Naive B cell (primary cell): Measurements from ENCODE around the gene MNX1. TPM values are rescaled to one million over a fixed set of nuclear protein-coding genes. Genes with fewer than 3 reads are reported as not detected.

Experiments used
- ATAC-seq, 2 donors: fragments of 150-1000 bp; cut with Tn5 transposase; 2 replicates each; pipeline ENCODE4 v1.10.0; 2021; ENCODE audit warnings: low read depth in 2 of 2, mild to moderate bottlenecking in 2 of 2, moderate library complexity in 2 of 2
- DNase-seq: peaks from one replicate; pipeline ENCODE4 v3.0.0; 2022
- H3K27ac Mint-ChIP-seq, 6 donors: one replicate each; pipeline ENCODE4 v1.8.0; 2020 to 2022; ENCODE audit warnings: mild to moderate bottlenecking in 6 of 6, mixed read lengths in 6 of 6, moderate library complexity in 5 of 6, inconsistent platforms in 2 of 6
- H3K27me3 Mint-ChIP-seq, 3 donors: one replicate each; pipeline ENCODE4 v1.8.0; 2021 to 2022; ENCODE audit warnings: mixed read lengths in 3 of 3, mild to moderate bottlenecking in 1 of 3
- H3K36me3 Mint-ChIP-seq, 2 donors: one replicate each; pipeline ENCODE4 v1.8.0; 2020 to 2022; ENCODE audit warnings: mixed read lengths in 2 of 2, inconsistent platforms in 1 of 2, mild to moderate bottlenecking in 1 of 2
- H3K4me1 Mint-ChIP-seq, 3 donors: one replicate each; pipeline ENCODE4 v1.8.0; 2020 to 2022; ENCODE audit warnings: mixed read lengths in 3 of 3, inconsistent platforms in 1 of 3, mild to moderate bottlenecking in 1 of 3, moderate library complexity in 1 of 3
- H3K4me3 Mint-ChIP-seq, 8 donors: one replicate each; pipeline ENCODE4 v1.8.0; 2020 to 2022; ENCODE audit warnings: mild to moderate bottlenecking in 8 of 8, mixed read lengths in 8 of 8, moderate library complexity in 8 of 8, inconsistent platforms in 2 of 8
- H3K9me3 Mint-ChIP-seq, 7 donors: one replicate each; pipeline ENCODE4 v1.8.0; 2020 to 2022; ENCODE audit warnings: mixed read lengths in 7 of 7, mild to moderate bottlenecking in 5 of 7, inconsistent platforms in 2 of 7, moderate library complexity in 1 of 7
- polyA plus RNA-seq, 6 donors: library from polyadenylated mRNA; unstranded; fragments of 300-500 nt; fragmentation: Illumina TruSeq; gene quantifications; one replicate each; pipeline ENCODE4 v1.2.3, GENCODE V29; 2021; ENCODE audit warnings: low read depth in 6 of 6

The MNX1 gene
- polyA plus RNA-seq, 6 donors from 2014 or later: not detected

DNA sequence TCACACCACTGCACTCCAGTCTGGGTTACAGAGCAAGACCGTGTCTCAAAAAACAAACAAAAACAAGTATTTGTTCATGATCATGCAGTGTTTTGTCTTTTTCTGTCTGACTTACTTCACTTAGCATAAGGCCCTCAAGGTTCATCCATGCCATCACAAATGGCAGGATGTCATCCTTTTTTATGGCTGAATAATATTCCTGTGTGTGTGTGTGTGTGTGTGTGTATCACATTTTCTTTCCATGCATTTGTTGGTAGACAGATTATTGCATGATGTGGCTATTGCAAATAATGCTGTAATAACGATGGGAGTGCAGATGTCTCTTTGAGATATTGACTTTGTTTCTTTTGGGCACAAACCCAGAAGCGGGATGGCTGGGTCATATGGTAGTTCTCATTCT lies 14.3 kb upstream of the MNX1 start:
- peaks cover 4 to 8% (median 5%) of the 10 kb centered on the region in 3 donors for H3K4me1 Mint-ChIP-seq
- H3K9me3 Mint-ChIP-seq: peaks cover 0 to 14% (median 4%) of the 10 kb centered on the region in 7 donors
- H3K27me3 Mint-ChIP-seq: peaks cover 56 to 87% (median 83%) of the 10 kb centered on the region in 3 donors
- DNase-seq: no peak
- H3K27ac Mint-ChIP-seq: no peak overlapping the region
- no peak overlapping the region for H3K4me3 Mint-ChIP-seq
- H3K36me3 Mint-ChIP-seq: no peaks in the 10 kb centered on the region
- no peak for ATAC-seq

GRCh38 chr7:157023589-157023905 lies 13.1 kb upstream of the MNX1 start:
- no peak overlapping the region for H3K4me3 Mint-ChIP-seq
- no peak overlapping the region for H3K27ac Mint-ChIP-seq
- peaks cover 53 to 83% (median 80%) of the 10 kb centered on the region in 3 donors for H3K27me3 Mint-ChIP-seq
- DNase-seq: no peak
- no peak for ATAC-seq
- peaks cover 8 to 12% (median 8%) of the 10 kb centered on the region in 3 donors for H3K4me1 Mint-ChIP-seq
- peaks cover 0 to 16% (median 4%) of the 10 kb centered on the region in 7 donors for H3K9me3 Mint-ChIP-seq
- no peaks in the 10 kb centered on the region for H3K36me3 Mint-ChIP-seq

GRCh38 chr7:157022681-157023588 lies 12.5 kb upstream of the MNX1 start:
- no peak for DNase-seq
- peaks cover 8 to 13% (median 8%) of the 10 kb centered on the region in 3 donors for H3K4me1 Mint-ChIP-seq
- H3K4me3 Mint-ChIP-seq: peak overlapping the region in 5 of 8 donors; percentile 15 to 54 (median 34)

GRCh38 chr7:157021871-157022680 lies 11.6 kb upstream of the MNX1 start:
- Mint-ChIP-seq H3K4me1 (peaks cover 8 to 13% (median 8%) of the 10 kb centered on the region in 3 donors), H3K4me3 (peak overlapping the region in 4 of 8 donors; percentile 9 to 53 (median 27)), H3K27me3 (peaks cover 51 to 78% (median 76%) of the 10 kb centered on the region in 3 donors), H3K27ac (no peak overlapping the region), H3K9me3 (peaks cover 0 to 16% (median 2%) of the 10 kb centered on the region in 7 donors), H3K36me3 (no peaks in the 10 kb centered on the region)
- ATAC-seq (no peak), DNase-seq (no peak)

More at GRCh38 chr7:157022681-157023588, 12.5 kb upstream of the MNX1 start:
- peaks cover 52 to 78% (median 78%) of the 10 kb centered on the region in 3 donors for H3K27me3 Mint-ChIP-seq
- H3K27ac Mint-ChIP-seq: peak overlapping the region in 1 of 6 donors; percentile 8
- H3K9me3 Mint-ChIP-seq: peaks cover 0 to 16% (median 4%) of the 10 kb centered on the region in 7 donors
- H3K36me3 Mint-ChIP-seq: no peaks in the 10 kb centered on the region
- no peak for ATAC-seq

DNA sequence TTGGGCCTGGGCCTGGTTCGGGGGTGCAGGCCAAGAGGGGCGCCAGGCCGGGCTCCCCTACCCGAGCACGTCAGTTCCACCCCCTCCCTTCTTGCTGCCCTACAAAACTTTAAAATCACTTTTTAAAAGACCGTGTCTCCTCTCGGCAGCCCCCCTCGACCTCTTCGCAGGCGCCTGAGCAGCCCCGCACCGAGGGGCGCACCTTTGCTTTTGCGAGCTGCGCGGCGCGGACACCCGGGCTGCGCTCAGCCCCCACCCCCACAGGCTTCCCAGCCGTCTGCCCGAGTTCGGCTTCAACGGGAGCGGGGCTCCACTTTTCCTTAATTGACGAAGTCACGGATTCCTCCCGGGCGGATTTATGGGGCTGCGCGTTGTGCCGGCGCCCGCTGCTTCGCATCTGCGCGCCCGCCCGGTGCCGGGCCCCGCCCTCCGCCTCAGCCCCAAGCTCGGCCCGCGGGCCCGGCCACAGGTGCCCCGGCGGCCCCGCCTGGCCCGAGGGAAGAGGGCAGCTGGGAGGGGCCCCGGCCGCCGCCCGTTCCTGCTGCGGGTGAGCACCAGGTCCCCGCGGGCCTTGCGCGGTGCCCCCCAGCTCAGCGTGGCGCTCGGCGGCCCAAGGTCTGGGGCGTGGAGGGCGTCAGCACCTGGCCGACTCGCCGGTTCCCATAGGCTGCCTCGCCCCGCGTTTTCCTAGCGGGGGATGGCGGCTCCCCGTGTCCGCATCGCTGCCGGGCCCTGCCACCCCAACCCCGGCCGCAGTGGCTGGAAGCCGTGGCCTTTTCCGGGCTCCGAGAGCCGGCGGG lies 10.8 kb upstream of the MNX1 start:
- H3K4me1 Mint-ChIP-seq: peaks cover 9 to 20% (median 14%) of the 10 kb centered on the region in 3 donors
- H3K27me3 Mint-ChIP-seq: peaks cover 50 to 78% (median 76%) of the 10 kb centered on the region in 3 donors
- no peak overlapping the region for H3K4me3 Mint-ChIP-seq
- peak overlapping the region in 1 of 6 donors; percentile 94 for H3K27ac Mint-ChIP-seq
- H3K36me3 Mint-ChIP-seq: no peaks in the 10 kb centered on the region
- peaks cover 0 to 10% (median 2%) of the 10 kb centered on the region in 7 donors for H3K9me3 Mint-ChIP-seq
- DNase-seq (no peak), ATAC-seq (no peak)

DNA sequence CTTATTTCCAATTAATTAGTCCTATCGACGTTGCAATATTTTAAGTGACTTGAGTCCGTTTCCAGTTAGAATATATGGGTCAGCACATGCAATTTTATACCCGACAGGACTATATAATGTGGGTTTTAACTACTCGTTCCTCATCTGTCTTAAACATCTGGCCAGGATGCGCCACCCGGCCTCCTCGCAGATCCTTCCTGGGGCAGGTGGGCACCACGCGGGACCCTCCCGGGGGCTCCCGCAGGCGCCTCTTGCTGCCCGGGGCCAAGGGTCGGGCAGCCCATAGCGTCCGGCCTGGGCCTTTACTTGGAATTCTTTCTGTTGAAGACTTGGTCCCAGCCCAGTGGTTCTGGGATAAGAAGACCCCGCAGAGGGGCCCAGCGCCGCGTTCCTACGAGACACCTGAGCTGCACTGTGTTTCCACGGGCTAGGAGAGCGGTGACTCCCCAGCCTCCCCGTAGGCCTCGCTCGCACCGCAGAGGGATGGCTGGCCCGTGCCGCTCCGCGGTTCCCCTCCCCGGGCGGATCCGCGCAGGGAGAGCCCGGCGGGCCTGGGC lies 10.1 kb upstream of the MNX1 start:
- no peak for DNase-seq
- peaks cover 48 to 77% (median 75%) of the 10 kb centered on the region in 3 donors for H3K27me3 Mint-ChIP-seq
- H3K27ac Mint-ChIP-seq: peak overlapping the region in 3 of 6 donors; percentile 7 to 87 (median 16)
- peaks cover 0 to 7% (median 2%) of the 10 kb centered on the region in 7 donors for H3K9me3 Mint-ChIP-seq
- peaks cover 13 to 23% (median 16%) of the 10 kb centered on the region in 3 donors for H3K4me1 Mint-ChIP-seq
- H3K4me3 Mint-ChIP-seq: peak overlapping the region in 3 of 8 donors; percentile 15 to 47 (median 21)
- no peaks in the 10 kb centered on the region for H3K36me3 Mint-ChIP-seq
- ATAC-seq: no peak

DNA sequence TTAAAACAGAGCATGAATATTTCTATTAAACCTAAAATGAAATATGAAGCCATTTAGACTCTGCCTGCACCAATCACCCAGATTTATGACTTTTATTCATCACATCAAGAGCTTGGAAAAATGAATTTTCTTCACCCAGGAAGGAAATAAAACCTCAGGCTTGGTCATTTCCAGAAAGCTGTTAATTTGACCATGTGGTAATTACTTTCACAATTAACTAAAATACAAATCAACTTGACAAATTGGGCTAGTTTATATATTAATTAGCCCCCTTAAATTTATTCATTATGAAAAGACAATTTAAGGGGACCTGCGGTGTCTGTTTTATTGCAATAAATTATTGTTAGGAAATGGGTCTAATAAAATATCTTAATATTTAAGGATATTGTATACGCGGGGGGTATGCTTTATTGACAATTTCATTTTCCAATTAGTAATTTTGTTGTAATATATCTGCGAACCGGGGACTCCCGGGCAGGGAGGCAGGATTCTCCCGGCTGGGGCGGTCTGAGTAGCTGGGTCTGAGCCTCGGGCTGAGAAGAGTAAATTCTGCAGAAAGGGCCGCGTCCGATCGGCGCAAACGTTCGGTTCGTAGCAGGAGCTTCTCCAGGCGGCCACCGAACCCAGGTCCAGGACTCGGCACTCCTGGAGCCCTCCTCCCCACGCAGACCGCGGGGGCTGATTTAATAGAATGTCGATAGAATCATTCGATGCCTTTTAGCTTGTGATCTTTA lies 9.4 kb upstream of the MNX1 start:
- Mint-ChIP-seq H3K4me1 (peaks cover 13 to 23% (median 16%) of the 10 kb centered on the region in 3 donors), H3K36me3 (no peaks in the 10 kb centered on the region), H3K27me3 (peaks cover 41 to 77% (median 75%) of the 10 kb centered on the region in 3 donors), H3K27ac (peak overlapping the region in 1 of 6 donors; percentile 87), H3K4me3 (peak overlapping the region in 5 of 8 donors; percentile 12 to 47 (median 21)), H3K9me3 (peaks cover 0 to 7% (median 2%) of the 10 kb centered on the region in 7 donors)
- DNase-seq (no peak), ATAC-seq (no peak)

DNA sequence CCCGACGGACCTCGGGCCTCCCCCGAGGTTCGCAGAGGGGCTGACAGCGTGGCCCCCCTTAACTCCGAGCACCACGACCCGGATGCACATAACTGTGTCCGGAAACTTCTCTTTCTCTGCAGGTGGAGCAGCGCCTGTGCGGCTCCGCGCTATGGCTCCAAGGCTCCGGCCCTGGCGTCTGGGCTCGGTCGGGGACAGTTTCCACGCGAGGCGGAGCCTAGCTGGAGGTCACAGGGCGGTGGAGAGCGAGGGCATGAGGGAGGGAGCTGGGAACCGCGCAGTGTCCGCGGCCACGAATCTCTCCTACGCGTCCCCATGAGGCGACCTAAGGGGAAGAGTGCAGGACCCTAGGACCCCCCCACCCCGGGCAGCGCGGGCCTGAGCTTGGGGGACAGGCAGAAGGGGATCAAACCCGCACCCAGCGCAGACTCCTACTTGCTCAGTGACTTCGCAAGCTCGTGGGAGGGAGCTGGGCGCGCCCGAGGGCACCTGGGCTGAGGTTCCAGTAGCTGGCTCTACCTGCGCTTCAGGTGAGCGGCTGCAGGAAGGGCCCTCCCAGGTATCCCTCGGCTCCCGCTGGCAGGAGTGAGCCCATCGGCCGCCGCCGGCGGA lies 8.6 kb upstream of the MNX1 start:
- ATAC-seq (no peak), DNase-seq (no peak)
- no peak overlapping the region for H3K27ac Mint-ChIP-seq
- no peaks in the 10 kb centered on the region for H3K36me3 Mint-ChIP-seq
- H3K27me3 Mint-ChIP-seq: peaks cover 48 to 77% (median 75%) of the 10 kb centered on the region in 3 donors
- peak overlapping the region in 6 of 8 donors; percentile 29 to 73 (median 50) for H3K4me3 Mint-ChIP-seq
- peaks cover 13 to 23% (median 16%) of the 10 kb centered on the region in 3 donors for H3K4me1 Mint-ChIP-seq
- H3K9me3 Mint-ChIP-seq: peaks cover 0 to 7% (median 0%) of the 10 kb centered on the region in 7 donors

GRCh38 chr7:157018328-157018996 lies 8.0 kb upstream of the MNX1 start:
- peaks cover 13 to 23% (median 16%) of the 10 kb centered on the region in 3 donors for H3K4me1 Mint-ChIP-seq
- H3K36me3 Mint-ChIP-seq: no peaks in the 10 kb centered on the region
- H3K27ac Mint-ChIP-seq: no peak overlapping the region
- H3K9me3 Mint-ChIP-seq: peaks cover 0 to 7% (median 0%) of the 10 kb centered on the region in 7 donors
- DNase-seq (no peak), ATAC-seq (no peak)
- H3K4me3 Mint-ChIP-seq: peak overlapping the region in 3 of 8 donors; percentile 22 to 61 (median 46)
- peaks cover 54 to 77% (median 75%) of the 10 kb centered on the region in 3 donors for H3K27me3 Mint-ChIP-seq

DNA sequence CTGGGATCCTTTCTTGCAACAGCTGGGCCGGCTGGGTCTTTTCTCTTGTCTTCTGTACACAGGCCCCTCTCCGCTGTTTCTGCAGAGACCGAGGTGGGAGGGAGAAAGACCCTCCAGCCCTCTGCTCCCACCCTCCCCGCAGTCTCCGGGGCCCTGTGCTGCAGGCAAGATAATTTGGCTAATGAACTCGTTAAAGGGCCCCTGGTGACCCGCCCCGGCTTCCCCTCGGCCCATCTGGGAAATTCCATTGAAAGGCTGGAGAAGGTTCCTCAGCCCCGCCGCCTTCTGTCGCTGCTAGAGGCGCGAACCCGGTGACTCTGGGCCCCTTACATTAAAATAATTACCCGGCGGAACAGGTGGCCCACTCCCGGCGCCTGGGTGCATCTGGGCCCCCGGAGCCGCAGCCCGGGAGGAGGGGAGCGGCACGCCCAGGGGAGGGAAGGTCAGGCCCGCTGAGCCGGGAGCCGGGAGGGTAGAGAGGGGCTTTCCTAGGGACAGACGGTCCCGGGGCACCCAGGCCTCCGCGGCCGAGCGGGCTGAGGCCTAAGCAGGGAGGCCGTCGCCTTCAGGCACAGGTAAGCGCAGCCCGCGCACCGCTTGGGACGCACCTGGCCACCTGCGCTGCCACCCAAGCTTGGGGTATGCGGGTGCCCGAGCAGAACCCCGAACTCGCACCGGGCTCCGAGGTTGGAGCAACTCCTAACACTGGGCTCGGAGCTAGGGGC lies 7.3 kb upstream of the MNX1 start:
- DNase-seq: no peak
- H3K27ac Mint-ChIP-seq: no peak overlapping the region
- H3K27me3 Mint-ChIP-seq: peaks cover 47 to 77% (median 75%) of the 10 kb centered on the region in 3 donors
- H3K4me3 Mint-ChIP-seq: no peak overlapping the region
- no peaks in the 10 kb centered on the region for H3K36me3 Mint-ChIP-seq
- ATAC-seq: no peak
- H3K4me1 Mint-ChIP-seq: peaks cover 13 to 21% (median 16%) of the 10 kb centered on the region in 3 donors
- H3K9me3 Mint-ChIP-seq: peaks cover 0 to 6% (median 0%) of the 10 kb centered on the region in 7 donors
